ENCODE data around the gene CHCHD3. TPM values are rescaled to one million over a fixed set of nuclear protein-coding genes. Genes with fewer than 3 reads are reported as not detected.

CHCHD3 gene
- total and polyA plus RNA-seq, 3 experiments from 2014 or later: 59.1 to 87.6 (median 86.9) TPM

- peaks cover 3 to 15% (median 7%) of the 10 kb centered on the region in 3 donors for H3K36me3 Mint-ChIP-seq
- H3K4me3 ChIP-seq (ENCODE audit: low read length): no peak overlapping the region
- H3K27ac Mint-ChIP-seq: peak overlapping the region in 3 of 8 donors; percentile 8 to 52 (median 24)
- H3K4me1 ChIP-seq (ENCODE audit: insufficient read depth, low read length): no peaks in the 10 kb centered on the region
- DNase-seq: no peak
- H3K4me1 Mint-ChIP-seq: peaks cover 46 to 81% (median 64%) of the 10 kb centered on the region in 3 donors
- no peaks in the 10 kb centered on the region for H3K9me3 Mint-ChIP-seq
- no peaks in the 10 kb centered on the region for H3K36me3 ChIP-seq (ENCODE audit: insufficient read depth, low read length)
- CTCF ChIA-PET: no interaction called here
- H3K27me3 ChIP-seq (ENCODE audit: insufficient read depth, low read length, poor library complexity, severe bottlenecking): no peaks in the 10 kb centered on the region
- H3K9me3 ChIP-seq (ENCODE audit: low read length): no peaks in the 10 kb centered on the region
- POLR2A ChIA-PET: no interaction called here
- no peak overlapping the region for H3K27ac ChIP-seq (ENCODE audit: low read depth, low read length)
- no peak overlapping the region for H3K4me3 Mint-ChIP-seq
- H3K27me3 Mint-ChIP-seq: no peaks in the 10 kb centered on the region
Observed at GRCh38 chr7:133056370-133057238, 25.3 kb downstream of the CHCHD3 start.

DNA sequence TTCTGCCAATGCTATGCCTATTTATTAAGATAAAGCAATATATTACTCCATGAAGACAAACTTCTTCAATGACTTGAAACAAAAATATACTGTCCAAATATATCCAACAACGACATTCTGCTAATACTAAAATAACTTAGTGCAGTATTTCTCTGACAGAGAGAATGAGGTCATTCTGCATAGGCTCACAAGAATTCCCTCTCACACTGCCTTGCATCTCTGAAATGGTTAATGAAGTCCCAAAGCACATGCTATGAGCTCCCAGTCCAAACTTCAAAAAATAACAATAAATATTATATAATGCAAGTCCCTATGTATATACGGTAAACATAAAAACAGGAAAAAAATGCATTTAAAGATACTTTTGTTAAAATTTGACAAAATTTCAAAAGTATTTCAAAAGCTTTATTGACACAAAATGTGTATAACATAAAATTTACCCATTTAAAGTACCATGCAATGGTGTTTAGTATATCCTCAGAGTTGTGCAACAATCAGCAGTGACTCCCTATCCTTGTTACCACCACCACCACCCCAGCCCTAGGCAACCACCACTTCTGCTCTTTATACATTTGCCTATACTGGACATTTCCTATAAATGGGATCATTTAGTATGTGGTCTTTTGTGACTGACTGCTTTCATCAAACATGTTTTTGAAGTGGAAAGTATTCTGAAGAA, 27.6 kb downstream of the CHCHD3 start:
- H3K4me3 Mint-ChIP-seq: no peak overlapping the region
- H3K4me1 ChIP-seq (ENCODE audit: insufficient read depth, low read length): no peaks in the 10 kb centered on the region
- H3K36me3 Mint-ChIP-seq: peaks cover 0 to 3% (median 2%) of the 10 kb centered on the region in 3 donors
- POLR2A ChIA-PET: no interaction called here
- CTCF ChIA-PET: no interaction called here
- DNase-seq: no peak
- no peaks in the 10 kb centered on the region for H3K27me3 Mint-ChIP-seq
- no peaks in the 10 kb centered on the region for H3K9me3 ChIP-seq (ENCODE audit: low read length)
- no peaks in the 10 kb centered on the region for H3K27me3 ChIP-seq (ENCODE audit: insufficient read depth, low read length, poor library complexity, severe bottlenecking)
- H3K36me3 ChIP-seq (ENCODE audit: insufficient read depth, low read length): no peaks in the 10 kb centered on the region
- H3K4me1 Mint-ChIP-seq: peaks cover 40 to 74% (median 56%) of the 10 kb centered on the region in 3 donors
- no peak overlapping the region for H3K4me3 ChIP-seq (ENCODE audit: low read length)
- no peaks in the 10 kb centered on the region for H3K9me3 Mint-ChIP-seq
- H3K27ac Mint-ChIP-seq: peak overlapping the region in 1 of 8 donors; percentile 79
- H3K27ac ChIP-seq (ENCODE audit: low read depth, low read length): no peak overlapping the region

DNA sequence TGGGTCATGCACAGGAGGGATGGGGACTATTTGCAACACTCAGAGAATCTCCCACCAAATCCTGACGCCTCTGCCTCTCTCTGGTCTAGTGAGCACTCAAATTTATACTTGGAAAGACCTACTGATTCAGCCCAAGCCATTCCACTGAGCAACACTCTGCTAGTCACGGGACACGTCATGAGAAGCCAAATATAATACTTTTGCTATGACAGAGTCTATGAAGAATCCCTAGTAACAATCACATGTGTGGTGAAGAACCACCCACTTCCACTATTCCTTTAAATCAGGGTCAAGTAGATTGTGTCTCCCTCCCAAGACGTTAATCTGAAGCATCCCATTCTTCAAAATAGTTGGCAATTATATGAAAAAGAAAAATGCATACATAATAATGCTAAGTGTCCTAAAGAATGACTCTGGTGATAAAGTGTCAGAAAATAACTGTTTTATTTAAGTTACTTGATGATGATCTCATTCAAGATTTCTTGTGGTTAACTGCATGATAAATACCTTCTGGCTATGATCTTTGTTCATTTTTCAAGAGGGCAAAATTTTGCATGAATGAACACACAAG, 28.5 kb downstream of the CHCHD3 start:
- Histone ChIP-seq H3K4me3 (ENCODE audit: low read length) (no peak overlapping the region), H3K36me3 (ENCODE audit: insufficient read depth, low read length) (no peaks in the 10 kb centered on the region), H3K9me3 (ENCODE audit: low read length) (no peaks in the 10 kb centered on the region), H3K27ac (ENCODE audit: low read depth, low read length) (no peak overlapping the region), H3K27me3 (ENCODE audit: insufficient read depth, low read length, poor library complexity, severe bottlenecking) (no peaks in the 10 kb centered on the region), H3K4me1 (ENCODE audit: insufficient read depth, low read length) (no peaks in the 10 kb centered on the region)
- Mint-ChIP-seq H3K4me1 (peaks cover 42 to 71% (median 56%) of the 10 kb centered on the region in 3 donors), H3K27ac (no peak overlapping the region), H3K9me3 (no peaks in the 10 kb centered on the region), H3K27me3 (no peaks in the 10 kb centered on the region), H3K4me3 (no peak overlapping the region), H3K36me3 (peaks cover 0 to 3% (median 2%) of the 10 kb centered on the region in 3 donors)
- ChIA-PET POLR2A (no interaction called here), CTCF (no interaction called here)
- no peak for DNase-seq

DNA sequence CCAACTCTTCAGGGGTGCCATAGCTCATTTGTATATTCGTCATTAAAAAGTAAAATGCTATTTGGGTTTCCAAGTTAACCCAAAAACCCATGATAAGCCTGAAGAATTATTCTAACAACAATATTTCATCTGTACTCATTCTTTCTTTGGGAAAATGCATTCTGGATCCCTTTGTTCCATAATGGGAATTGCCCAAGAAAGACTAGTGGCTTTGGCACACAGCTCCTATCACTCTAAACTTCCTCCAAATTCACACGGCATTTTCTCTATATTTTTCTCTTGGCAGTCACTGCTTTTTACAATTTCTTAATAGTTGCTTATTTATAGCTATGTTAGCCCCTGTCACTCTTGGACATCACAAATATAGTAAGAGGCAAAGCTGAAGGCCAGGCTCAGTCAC, 29.1 kb downstream of the CHCHD3 start:
- Mint-ChIP-seq H3K4me1 (peaks cover 44 to 69% (median 57%) of the 10 kb centered on the region in 3 donors), H3K27me3 (no peaks in the 10 kb centered on the region), H3K36me3 (peaks cover 0 to 5% (median 4%) of the 10 kb centered on the region in 3 donors), H3K4me3 (no peak overlapping the region), H3K27ac (no peak overlapping the region), H3K9me3 (no peaks in the 10 kb centered on the region)
- Histone ChIP-seq H3K36me3 (ENCODE audit: insufficient read depth, low read length) (no peaks in the 10 kb centered on the region), H3K4me1 (ENCODE audit: insufficient read depth, low read length) (no peaks in the 10 kb centered on the region), H3K9me3 (ENCODE audit: low read length) (no peaks in the 10 kb centered on the region), H3K27ac (ENCODE audit: low read depth, low read length) (no peak overlapping the region), H3K4me3 (ENCODE audit: low read length) (no peak overlapping the region), H3K27me3 (ENCODE audit: insufficient read depth, low read length, poor library complexity, severe bottlenecking) (no peaks in the 10 kb centered on the region)
- ChIA-PET POLR2A (no interaction called here), CTCF (no interaction called here)
- DNase-seq: no peak

- Histone ChIP-seq H3K4me1 (ENCODE audit: insufficient read depth, low read length) (no peaks in the 10 kb centered on the region), H3K27ac (ENCODE audit: low read depth, low read length) (no peak overlapping the region), H3K27me3 (ENCODE audit: insufficient read depth, low read length, poor library complexity, severe bottlenecking) (no peaks in the 10 kb centered on the region), H3K4me3 (ENCODE audit: low read length) (no peak overlapping the region), H3K9me3 (ENCODE audit: low read length) (no peaks in the 10 kb centered on the region), H3K36me3 (ENCODE audit: insufficient read depth, low read length) (no peaks in the 10 kb centered on the region)
- Mint-ChIP-seq H3K4me1 (peaks cover 44 to 69% (median 57%) of the 10 kb centered on the region in 3 donors), H3K4me3 (no peak overlapping the region), H3K9me3 (no peaks in the 10 kb centered on the region), H3K27me3 (no peaks in the 10 kb centered on the region), H3K36me3 (peaks cover 0 to 6% (median 4%) of the 10 kb centered on the region in 3 donors), H3K27ac (no peak overlapping the region)
- ChIA-PET CTCF (no interaction called here), POLR2A (no interaction called here)
- no peak for DNase-seq
Observed at GRCh38 chr7:133052401-133052756, 29.5 kb downstream of the CHCHD3 start.

- no peaks in the 10 kb centered on the region for H3K9me3 Mint-ChIP-seq
- peaks cover 0 to 11% (median 4%) of the 10 kb centered on the region in 3 donors for H3K36me3 Mint-ChIP-seq
- POLR2A ChIA-PET: no interaction called here
- H3K27ac Mint-ChIP-seq: no peak overlapping the region
- Histone ChIP-seq H3K27ac (ENCODE audit: low read depth, low read length) (no peak overlapping the region), H3K27me3 (ENCODE audit: insufficient read depth, low read length, poor library complexity, severe bottlenecking) (no peaks in the 10 kb centered on the region), H3K4me1 (ENCODE audit: insufficient read depth, low read length) (no peaks in the 10 kb centered on the region), H3K36me3 (ENCODE audit: insufficient read depth, low read length) (no peaks in the 10 kb centered on the region), H3K9me3 (ENCODE audit: low read length) (no peaks in the 10 kb centered on the region), H3K4me3 (ENCODE audit: low read length) (no peak overlapping the region)
- H3K4me3 Mint-ChIP-seq: no peak overlapping the region
- H3K27me3 Mint-ChIP-seq: no peaks in the 10 kb centered on the region
- CTCF ChIA-PET: no interaction called here
- DNase-seq: no peak
- peaks cover 45 to 67% (median 52%) of the 10 kb centered on the region in 3 donors for H3K4me1 Mint-ChIP-seq
Observed at GRCh38 chr7:133051719-133052400, 30.0 kb downstream of the CHCHD3 start.

DNA sequence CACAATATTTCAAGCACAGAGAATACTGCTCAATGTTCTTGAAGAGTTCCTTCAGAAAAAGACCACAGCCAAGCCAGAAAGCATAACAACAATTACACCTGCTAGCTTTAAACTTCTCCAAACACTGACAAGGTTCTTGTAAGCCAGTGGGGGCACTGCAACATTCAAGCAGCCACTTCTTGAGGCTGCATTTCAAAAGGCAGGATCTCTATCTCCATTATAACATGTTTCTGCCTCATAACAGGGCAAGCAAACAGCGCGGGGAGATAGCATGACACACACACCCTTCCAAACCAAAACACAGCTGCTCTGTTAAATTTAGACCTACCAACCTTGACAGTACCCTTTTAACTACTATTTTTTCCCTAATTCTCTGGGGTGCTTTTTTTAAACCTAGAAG, 30.8 kb downstream of the CHCHD3 start:
- H3K4me1 Mint-ChIP-seq: peaks cover 37 to 60% (median 44%) of the 10 kb centered on the region in 3 donors
- DNase-seq: no peak
- no peaks in the 10 kb centered on the region for H3K27me3 Mint-ChIP-seq
- Histone ChIP-seq H3K27ac (ENCODE audit: low read depth, low read length) (no peak overlapping the region), H3K36me3 (ENCODE audit: insufficient read depth, low read length) (no peaks in the 10 kb centered on the region), H3K9me3 (ENCODE audit: low read length) (no peaks in the 10 kb centered on the region), H3K4me1 (ENCODE audit: insufficient read depth, low read length) (no peaks in the 10 kb centered on the region), H3K4me3 (ENCODE audit: low read length) (no peak overlapping the region), H3K27me3 (ENCODE audit: insufficient read depth, low read length, poor library complexity, severe bottlenecking) (no peaks in the 10 kb centered on the region)
- H3K9me3 Mint-ChIP-seq: no peaks in the 10 kb centered on the region
- H3K27ac Mint-ChIP-seq: no peak overlapping the region
- H3K36me3 Mint-ChIP-seq: peaks cover 0 to 14% (median 3%) of the 10 kb centered on the region in 3 donors
- ChIA-PET CTCF (no interaction called here), POLR2A (no interaction called here)
- no peak overlapping the region for H3K4me3 Mint-ChIP-seq

All from CD8-positive, alpha-beta memory T cell (primary cell).